ENCODE measurements around the gene ATE1. TPM values are rescaled to one million over a fixed set of nuclear protein-coding genes. Genes with fewer than 3 reads are reported as not detected.

ATE1 gene
- total and polyA plus RNA-seq, 2 donors (not counting 3 experiments of a cell fraction or from before 2014, with no cell fraction given): 8.7 to 27.1 TPM

DNA sequence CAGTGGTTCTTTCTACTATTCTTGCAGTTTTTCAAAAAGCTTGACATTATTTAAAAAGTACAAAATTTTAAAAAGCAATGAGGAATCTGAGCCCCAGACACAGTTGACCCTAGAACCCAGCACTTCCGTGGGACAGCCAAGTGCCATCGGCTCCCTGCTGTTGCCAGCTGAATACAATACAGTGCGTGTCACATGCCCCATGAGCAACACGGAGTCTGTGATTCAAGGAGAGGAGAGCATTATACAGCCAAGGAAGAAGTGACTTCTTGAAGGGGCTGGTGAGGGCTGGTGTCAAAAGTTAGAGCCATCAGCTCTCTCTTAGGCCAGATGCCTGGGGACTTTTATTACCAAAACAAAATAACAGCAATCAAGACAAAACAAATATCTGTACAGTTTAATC lies 206.6 kb downstream of the ATE1 start:
- Histone ChIP-seq H3K9ac (replicated peaks; ENCODE audit: extremely low read depth, insufficient read depth, low read length) (no peak overlapping the region), H2AFZ (ENCODE audit: low read depth, low read length) (no peak overlapping the region), H3K27ac (ENCODE audit: insufficient read depth, low read depth, low read length) (no peak overlapping the region), H3K36me3 (ENCODE audit: control insufficient read depth in 2 of 2, extremely low read depth in 1 of 2, insufficient read depth in 2 of 2, low read length in 2 of 2) (no peaks in the 10 kb centered on the region), H4K20me1 (replicated peaks; ENCODE audit: control insufficient read depth, extremely low read depth, insufficient read depth, low read length) (no peaks in the 10 kb centered on the region), H3K27me3 (ENCODE audit: control insufficient read depth in 2 of 2, insufficient read depth in 2 of 2, low read length in 2 of 2) (no peaks in the 10 kb centered on the region), H3K4me1 (ENCODE audit: control insufficient read depth, extremely low read depth, insufficient read depth, low read length) (no peaks in the 10 kb centered on the region), H3K4me2 (ENCODE audit: insufficient read depth, low read length) (no peak overlapping the region), H3K9me3 (replicated peaks; ENCODE audit: control insufficient read depth, insufficient read depth, low read length) (no peaks in the 10 kb centered on the region), H3K4me3 (replicated peaks in 1 of 3; ENCODE audit: insufficient read depth in 1 of 3, low read depth in 1 of 3, low read length in 3 of 3) (no peak overlapping the region), H3K9me1 (replicated peaks; ENCODE audit: control insufficient read depth, extremely low read depth, insufficient read depth, low read length) (no peaks in the 10 kb centered on the region), H3K79me2 (ENCODE audit: control insufficient read depth, insufficient read depth, low read length) (no peaks in the 10 kb centered on the region)
- no TSS peak for BruUV-seq (replicated peaks)
- POLR2A ChIA-PET: no interaction called here
- DNase-seq (ENCODE audit: low read depth, low spot score): no peak
- dilution Hi-C loops (cut with MboI; ENCODE audit: extremely low pct_ligation_motif_present, low sequenced_read_pairs): no loop called here
- CTCF ChIA-PET: no interaction called here
- TF ChIP-seq GATA2 (IDR thresholded peaks at IDR 0.05; ENCODE audit: insufficient read depth, insufficient read length, low read depth, low read length): no peak
- TF ChIP-seq JUN (IDR thresholded peaks at IDR 0.05; ENCODE audit: borderline replicate concordance, insufficient read depth, insufficient read length, low read depth): no peak
- FAIRE-seq: no peak
- intact Hi-C loops (cut with micrococcal nuclease): no loop called here

DNA sequence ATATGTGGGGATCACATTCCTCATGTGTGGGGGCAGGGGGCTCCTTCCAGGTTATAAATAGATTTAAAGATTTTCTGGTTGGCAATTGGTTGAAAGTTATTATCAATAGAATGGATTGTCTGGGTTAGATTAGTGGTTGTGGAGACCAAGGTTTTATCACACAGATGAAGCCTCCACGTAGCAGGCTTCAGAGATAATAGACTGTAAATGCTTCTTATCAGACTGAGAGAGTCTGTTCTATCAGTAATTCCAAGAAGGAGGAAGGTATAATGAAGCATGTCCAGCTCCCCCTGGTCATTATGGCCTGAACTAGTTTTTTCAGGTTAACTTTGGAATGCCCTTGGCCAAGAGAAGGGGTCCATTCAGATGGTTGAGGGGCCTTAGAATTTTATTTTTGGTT lies 211.9 kb downstream of the ATE1 start:
- FAIRE-seq: no peak
- no peak overlapping the region for H3K4me3 ChIP-seq (replicated peaks in 1 of 3; ENCODE audit: insufficient read depth in 1 of 3, low read depth in 1 of 3, low read length in 3 of 3)
- no peaks in the 10 kb centered on the region for H4K20me1 ChIP-seq (replicated peaks; ENCODE audit: control insufficient read depth, extremely low read depth, insufficient read depth, low read length)
- no peak overlapping the region for H3K9ac ChIP-seq (replicated peaks; ENCODE audit: extremely low read depth, insufficient read depth, low read length)
- ChIA-PET CTCF (no interaction called here), POLR2A (no interaction called here)
- H3K9me1 ChIP-seq (replicated peaks; ENCODE audit: control insufficient read depth, extremely low read depth, insufficient read depth, low read length): no peaks in the 10 kb centered on the region
- dilution Hi-C loops (cut with MboI; ENCODE audit: extremely low pct_ligation_motif_present, low sequenced_read_pairs) (no loop called here), intact Hi-C loops (cut with micrococcal nuclease) (no loop called here)
- H3K27ac ChIP-seq (ENCODE audit: insufficient read depth, low read depth, low read length): no peak overlapping the region
- no TSS peak for BruUV-seq (replicated peaks)
- no peaks in the 10 kb centered on the region for H3K27me3 ChIP-seq (ENCODE audit: control insufficient read depth in 2 of 2, insufficient read depth in 2 of 2, low read length in 2 of 2)
- no peaks in the 10 kb centered on the region for H3K9me3 ChIP-seq (replicated peaks; ENCODE audit: control insufficient read depth, insufficient read depth, low read length)
- DNase-seq (ENCODE audit: low read depth, low spot score): no peak
- H3K79me2 ChIP-seq (ENCODE audit: control insufficient read depth, insufficient read depth, low read length): no peaks in the 10 kb centered on the region
- no peak overlapping the region for H3K4me2 ChIP-seq (ENCODE audit: insufficient read depth, low read length)
- H3K4me1 ChIP-seq (ENCODE audit: control insufficient read depth, extremely low read depth, insufficient read depth, low read length): no peaks in the 10 kb centered on the region
- no peak overlapping the region for H2AFZ ChIP-seq (ENCODE audit: low read depth, low read length)
- no peak for TF ChIP-seq EZH2 (IDR thresholded peaks at IDR 0.05; ENCODE audit: borderline replicate concordance, low read depth, low read length, severe bottlenecking)
- TF ChIP-seq, protein P1, sequence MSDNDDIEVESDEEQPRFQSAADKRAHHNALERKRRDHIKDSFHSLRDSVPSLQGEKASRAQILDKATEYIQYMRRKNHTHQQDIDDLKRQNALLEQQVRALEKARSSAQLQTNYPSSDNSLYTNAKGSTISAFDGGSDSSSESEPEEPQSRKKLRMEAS (IDR thresholded peaks at IDR 0.05; ENCODE audit: insufficient read depth, insufficient read length): no peak
- TF ChIP-seq FOS (IDR thresholded peaks at IDR 0.05; ENCODE audit: borderline replicate concordance, insufficient read depth, low read length): no peak
- TF ChIP-seq JUN (IDR thresholded peaks at IDR 0.05; ENCODE audit: borderline replicate concordance, insufficient read depth, insufficient read length, low read depth): no peak
- no peak for TF ChIP-seq POLR2AphosphoS5 (IDR thresholded peaks at IDR 0.05; ENCODE audit: insufficient read depth, low read depth, low read length)
- no peak for TF ChIP-seq MYC (IDR thresholded peaks at IDR 0.05; ENCODE audit: low read depth, low read length)
- TF ChIP-seq, protein P2, sequence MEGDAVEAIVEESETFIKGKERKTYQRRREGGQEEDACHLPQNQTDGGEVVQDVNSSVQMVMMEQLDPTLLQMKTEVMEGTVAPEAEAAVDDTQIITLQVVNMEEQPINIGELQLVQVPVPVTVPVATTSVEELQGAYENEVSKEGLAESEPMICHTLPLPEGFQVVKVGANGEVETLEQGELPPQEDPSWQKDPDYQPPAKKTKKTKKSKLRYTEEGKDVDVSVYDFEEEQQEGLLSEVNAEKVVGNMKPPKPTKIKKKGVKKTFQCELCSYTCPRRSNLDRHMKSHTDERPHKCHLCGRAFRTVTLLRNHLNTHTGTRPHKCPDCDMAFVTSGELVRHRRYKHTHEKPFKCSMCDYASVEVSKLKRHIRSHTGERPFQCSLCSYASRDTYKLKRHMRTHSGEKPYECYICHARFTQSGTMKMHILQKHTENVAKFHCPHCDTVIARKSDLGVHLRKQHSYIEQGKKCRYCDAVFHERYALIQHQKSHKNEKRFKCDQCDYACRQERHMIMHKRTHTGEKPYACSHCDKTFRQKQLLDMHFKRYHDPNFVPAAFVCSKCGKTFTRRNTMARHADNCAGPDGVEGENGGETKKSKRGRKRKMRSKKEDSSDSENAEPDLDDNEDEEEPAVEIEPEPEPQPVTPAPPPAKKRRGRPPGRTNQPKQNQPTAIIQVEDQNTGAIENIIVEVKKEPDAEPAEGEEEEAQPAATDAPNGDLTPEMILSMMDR (IDR thresholded peaks at IDR 0.05; ENCODE audit: extremely low read depth in 1 of 2, insufficient read depth in 1 of 2, low read depth in 1 of 2, low read length in 2 of 2): no peak
- TF ChIP-seq GATA2 (IDR thresholded peaks at IDR 0.05; ENCODE audit: insufficient read depth, insufficient read length, low read depth, low read length): no peak
- TF ChIP-seq POLR2A (IDR thresholded peaks at IDR 0.05; ENCODE audit: low read depth, low read length): no peak
- H3K36me3 ChIP-seq (ENCODE audit: control insufficient read depth in 2 of 2, extremely low read depth in 1 of 2, insufficient read depth in 2 of 2, low read length in 2 of 2): no peaks in the 10 kb centered on the region
